CD4-positive, alpha-beta T cell treated with Interleukin-12 subunit alpha and Interleukin-12 subunit beta, for 1 hour (primary cell): ENCODE measurements around the gene LYSMD1.
A peak's percentile ranks its signal among the peaks of the same experiment; 100 is the strongest.
"Not testable (repeated sequence)": the region's sequence is repeated elsewhere in the genome, so short reads cannot be mapped to it uniquely, and the experiment has no call there.

Experiments
- DNase-seq: peaks from one replicate; pipeline ENCODE4 v3.0.0-alpha.2; 2020

The LYSMD1 gene, protein sequence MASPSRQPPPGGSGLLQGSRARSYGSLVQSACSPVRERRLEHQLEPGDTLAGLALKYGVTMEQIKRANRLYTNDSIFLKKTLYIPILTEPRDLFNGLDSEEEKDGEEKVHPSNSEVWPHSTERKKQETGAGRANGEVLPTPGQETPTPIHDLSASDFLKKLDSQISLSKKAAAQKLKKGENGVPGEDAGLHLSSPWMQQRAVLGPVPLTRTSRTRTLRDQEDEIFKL

DNA sequence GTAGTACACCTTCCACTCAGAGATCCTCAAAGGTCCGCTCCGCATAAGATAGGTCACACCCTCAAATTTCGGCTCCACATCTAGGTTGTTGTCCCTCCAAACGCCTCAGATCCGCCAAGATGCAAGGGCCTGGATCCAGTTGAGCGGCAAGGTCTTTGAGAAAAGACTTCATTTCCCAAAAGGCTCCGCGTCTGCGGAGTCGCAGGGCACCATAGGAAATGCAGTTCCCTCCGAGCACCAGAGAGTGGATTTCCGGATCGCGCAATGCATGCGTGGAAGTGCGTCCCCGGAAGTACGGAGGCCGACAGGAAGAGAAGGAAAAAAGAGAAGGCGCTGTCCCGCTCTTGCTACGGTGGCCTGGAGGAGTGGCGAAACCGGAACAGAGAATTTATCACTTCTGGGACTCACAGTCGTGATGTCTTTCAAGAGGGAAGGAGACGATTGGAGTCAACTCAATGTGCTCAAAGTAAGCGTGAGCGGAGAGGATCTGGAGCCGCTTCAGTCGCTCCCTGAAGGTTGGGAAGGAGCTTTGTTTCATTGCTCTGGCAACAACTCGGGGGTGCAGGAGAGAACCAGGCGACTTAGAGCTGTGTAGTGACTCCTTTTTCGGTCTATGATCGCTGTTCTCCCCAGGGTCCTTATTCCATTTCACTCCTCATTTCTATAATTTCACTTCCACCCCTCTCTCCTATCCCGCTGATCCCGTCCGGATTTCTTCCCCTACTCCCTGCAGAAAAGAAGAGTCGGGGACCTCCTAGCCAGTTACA is at the start of gene LYSMD1, which contains the start of gene SCNM1:
LYSMD1 (minus strand) TSS at position 165 of the 767 bp plus-strand sequence. CDS start 644 bp downstream, outside the sequence.
SCNM1 (plus strand) TSS at position 407 of the 767 bp plus-strand sequence; CDS start at position 416, 9 bp downstream.
- DNase-seq: peak; percentile 98

DNA sequence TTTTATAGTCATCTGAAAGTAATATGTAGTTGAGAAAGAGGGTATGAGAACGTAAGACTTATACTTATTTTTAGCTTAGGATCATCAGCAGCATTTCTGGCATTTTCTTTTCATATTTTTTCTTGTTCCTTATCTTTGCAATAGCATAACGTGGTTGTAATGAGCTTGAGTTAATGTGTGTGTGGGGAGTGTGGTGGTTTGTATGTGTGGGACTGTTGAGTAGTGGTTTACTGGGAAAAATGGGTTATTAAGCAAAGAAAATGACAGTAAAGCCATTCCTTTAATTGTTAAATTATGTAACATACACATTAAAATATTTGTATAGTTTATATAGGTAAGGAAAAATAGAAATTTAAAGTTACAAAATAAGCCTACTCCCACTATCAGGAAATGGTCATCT is 47.9 kb upstream of the LYSMD1 start:
- DNase-seq: no peak

DNA sequence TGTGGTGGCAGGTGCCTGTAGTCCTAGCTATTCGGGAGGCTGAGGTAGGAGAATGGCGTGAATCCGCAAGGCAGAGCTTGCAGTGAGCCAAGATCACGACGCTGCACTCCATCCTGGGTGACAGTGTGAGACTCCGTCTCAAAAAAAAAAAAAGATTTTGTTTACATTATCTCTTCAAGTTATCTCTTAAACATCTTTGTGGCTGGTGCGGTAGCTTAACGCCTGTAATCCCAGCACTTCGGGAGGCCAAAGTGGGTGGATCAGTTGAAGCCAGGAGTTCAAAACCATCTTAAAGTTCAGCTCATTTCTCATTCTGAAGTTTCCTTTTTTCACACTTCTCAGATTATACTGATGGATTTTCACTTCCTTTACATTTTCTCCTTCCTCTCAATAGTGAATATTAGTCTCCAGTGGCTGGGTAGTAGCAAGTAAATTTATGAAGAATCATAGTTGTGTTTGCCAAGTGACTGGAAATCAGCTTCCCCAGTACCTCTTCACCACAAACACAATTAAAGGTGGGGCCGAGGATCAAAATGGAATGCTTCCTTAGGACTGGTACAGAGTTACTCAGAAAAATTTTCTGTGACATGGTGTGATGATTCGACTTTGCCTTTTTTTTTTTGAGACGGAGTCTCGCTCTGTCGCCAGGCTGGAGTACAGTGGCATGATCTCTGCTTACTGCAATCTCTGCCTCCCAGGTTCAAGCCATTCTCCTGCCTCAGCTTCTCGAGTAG is 46.4 kb upstream of the LYSMD1 start:
- no peak for DNase-seq

DNA sequence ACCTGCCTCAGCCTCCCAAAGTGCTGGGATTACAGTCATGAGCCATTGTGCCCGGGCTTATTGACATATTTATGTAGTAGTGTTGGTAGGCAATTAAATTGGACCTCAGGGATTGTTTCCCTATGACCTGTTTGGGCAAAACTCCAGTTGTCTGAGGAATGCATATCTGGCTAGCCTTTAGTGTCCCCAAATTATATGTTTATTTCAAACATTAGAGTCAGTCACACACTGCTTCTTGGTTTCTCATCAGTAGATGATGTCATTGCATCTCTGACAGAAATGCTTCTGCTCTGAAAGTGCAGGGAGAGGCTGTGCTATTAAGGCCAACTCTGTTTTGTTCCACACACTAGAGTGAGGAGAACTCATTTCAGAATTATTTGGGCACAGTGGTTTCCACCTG is 45.1 kb upstream of the LYSMD1 start:
- no peak for DNase-seq

DNA sequence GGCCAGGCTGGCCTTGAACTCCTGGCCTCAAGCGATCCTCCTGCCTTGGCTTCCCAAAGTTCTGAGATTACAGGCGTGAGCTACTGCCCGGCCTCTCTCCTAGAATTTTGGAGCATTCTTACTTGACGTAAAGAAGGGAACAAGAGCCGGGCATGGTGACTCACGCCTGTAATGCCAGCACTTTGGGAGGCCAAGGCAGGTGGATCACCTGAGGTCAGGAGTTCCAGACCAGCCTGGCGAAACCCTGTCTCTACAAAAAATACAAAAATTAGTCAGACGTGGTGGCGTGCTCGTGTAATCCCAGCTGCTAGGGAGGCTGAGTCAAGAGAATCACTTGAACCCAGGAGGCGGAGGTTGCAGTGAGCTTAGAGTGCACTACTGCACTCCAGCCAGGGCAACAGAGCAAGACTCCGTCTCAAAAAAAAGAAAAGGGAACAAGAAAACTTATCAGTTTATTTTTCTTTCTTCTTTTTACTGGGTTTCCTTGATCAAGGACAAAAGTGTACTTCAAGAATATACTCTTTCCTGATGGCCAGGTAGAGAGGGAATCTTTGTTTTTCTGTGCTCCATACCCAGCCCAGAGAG is 39.8 kb upstream of the LYSMD1 start:
- not testable (repeated sequence) for DNase-seq

DNA sequence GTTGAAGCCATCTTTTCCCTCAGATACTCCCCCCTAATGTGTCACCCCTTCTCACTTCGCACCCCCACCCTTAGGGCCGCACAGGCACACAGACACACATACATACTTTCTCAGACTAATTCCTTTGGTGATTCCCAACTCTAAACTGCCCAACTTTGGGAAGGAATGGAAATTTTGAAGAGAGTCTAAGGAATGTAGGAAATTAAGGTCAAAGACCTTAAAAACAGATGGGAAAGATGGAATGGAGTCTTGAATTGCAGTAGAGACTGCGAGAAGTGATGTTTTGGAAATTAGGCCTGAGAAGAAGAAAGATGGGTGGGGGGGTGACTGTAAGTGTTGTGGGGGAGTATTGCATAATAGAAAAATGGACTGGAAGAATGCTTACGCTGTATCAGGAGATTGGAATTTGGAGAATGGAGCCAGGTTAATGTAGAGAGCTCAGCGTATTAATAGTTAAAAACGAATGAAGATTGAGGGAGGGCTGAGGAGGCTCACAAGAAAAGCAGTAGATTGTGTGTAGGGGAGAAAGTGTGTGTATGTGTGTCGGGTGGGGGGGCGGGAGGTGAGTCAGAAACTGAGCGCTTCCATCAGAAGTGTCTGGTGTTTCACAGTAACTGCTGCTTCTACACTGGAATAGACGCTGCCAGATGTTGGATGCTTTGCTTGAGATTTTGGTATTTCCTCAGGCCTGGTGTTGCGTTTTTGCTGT is 34.3 kb upstream of the LYSMD1 start:
- DNase-seq: peak; percentile 32

DNA sequence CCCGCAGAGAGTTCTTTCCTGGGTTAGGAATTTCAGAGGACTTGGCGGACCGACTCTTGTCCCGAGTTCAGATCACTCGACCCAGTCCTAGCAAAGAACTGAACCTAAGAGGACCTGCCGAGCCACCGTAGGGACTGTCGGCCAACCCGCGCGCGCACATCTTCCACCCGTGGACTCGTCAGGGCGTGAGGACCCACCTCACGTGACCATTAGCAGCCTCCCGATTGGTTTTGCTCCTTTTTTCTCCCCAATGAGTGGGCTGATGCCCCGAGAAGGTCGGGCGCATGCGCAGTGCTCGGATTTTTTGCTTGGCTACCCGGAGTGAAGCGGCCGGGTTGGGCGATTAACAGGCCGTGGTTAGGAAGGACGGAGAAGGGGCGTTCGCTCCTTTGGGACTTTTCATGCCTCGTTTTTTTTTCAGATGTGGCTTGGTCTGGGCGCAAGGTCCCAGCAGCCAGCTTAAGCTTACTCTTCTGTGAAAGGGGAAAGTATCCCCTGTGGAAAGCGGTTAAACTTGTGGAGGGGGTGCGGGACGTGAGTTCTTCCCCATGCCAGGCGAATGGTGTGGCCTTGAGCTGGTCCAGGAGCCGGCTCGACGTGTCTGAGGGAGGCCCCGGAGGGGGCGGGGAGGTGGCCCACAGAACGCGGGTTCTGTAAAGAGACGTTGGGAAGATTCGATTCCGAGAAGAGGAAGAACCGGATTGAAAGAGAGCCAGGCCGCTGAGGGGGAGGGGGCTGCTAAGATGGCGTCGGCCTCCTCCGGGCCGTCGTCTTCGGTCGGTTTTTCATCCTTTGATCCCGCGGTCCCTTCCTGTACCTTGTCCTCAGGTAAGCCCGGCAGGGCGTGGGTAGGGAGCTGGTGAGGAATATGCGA is 32.8 kb upstream of the LYSMD1 start, which contains the start of gene PIP5K1A:
PIP5K1A (plus strand) TSS at position 299 of the 874 bp plus-strand sequence; CDS start at position 744, 445 bp downstream.
- DNase-seq: peak; percentile 99

DNA sequence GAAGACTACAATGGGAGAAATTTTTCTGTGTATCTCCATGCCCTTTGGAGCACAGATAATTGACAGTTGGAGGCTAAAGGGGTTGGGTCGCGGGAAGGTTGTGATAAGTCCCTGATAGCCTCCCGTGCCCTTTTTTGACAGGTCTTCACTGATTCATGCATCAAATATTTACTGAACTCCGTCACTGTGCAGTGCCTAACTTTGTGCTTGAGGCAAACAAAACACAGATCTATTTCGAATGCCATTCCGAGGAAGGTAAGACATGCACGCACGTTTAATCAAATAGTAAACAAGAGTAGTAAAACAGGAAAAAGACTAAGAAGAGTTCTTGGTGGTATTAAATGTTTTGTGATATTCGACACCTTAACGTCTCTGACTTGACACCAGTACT is 32.2 kb upstream of the LYSMD1 start:
- DNase-seq: no peak

DNA sequence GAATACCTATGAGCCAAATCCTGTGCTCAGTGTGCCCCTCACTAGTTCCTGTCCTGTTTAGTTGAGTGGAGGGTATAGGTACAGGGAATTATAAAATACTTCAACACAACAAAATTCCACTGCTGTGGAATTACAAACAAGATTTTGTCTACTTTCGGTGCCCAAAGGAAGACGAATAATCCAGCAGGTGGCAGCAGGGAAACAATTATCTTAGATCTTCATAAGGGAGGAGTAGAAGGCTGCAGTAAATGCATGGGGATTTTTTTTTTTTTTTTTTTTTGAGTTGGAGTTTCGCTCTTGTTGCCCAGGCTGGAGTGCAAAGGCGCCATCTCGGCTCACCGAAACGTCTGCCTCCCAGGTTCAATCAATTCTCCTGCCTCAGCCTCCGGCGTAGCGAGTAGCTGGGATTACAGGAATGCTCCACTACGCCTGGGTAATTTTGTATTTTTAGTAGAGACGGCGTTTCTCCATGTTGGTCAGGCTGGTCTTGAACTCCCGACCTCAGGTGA is 30.6 kb upstream of the LYSMD1 start:
- DNase-seq: peak; percentile 71

DNA sequence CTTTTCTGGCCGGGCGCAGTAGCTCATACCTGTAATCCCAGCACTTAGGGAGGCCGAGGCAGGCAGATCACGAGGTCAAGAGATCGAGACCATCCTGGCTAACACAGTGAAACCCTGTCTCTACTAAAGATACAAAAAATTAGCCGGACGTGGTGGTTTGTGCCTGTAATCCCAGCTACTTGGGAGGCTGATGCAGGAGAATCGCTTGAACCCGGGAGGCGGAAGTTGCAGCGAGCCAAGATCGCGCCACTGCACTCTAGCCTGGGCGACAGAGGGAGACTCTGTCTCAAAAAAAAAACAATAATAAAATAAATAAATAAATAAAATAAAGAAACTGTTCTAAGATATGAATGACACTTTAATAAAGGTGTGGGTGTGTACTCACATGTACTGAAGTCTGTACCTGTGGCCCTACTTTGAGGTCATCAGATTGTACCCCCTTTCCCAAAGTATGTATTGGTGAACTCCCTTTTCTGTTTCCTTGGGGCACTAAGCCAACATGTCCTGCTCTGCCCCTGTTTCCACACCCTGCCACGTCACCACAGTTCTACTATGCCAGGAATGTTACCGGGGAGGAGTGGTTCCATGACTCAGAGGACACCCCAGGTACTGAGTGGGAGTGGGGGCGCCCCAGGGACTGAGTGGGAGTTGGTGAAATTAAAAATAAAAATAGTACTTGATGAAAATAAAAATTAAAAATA is 29.3 kb upstream of the LYSMD1 start:
- not testable (repeated sequence) for DNase-seq

DNA sequence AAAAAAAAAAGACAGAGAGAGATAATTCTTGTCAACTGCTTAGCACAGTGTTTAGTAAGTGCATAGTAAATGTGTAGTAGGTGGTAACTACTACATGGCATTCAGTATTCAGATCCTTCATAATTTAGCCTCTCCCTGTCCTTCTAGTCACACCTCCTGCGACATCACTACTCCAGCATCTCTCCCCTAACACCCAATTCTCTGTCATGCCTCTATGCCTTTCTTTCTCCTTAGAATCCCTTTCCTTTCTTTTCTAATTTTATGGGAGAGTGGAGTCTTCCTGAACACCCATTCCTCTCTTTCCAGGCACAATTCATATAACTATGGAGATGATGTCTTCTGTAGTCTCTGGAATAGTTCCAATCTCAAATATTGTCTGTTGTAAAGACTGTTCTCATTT is 28.2 kb upstream of the LYSMD1 start:
- no peak for DNase-seq

DNA sequence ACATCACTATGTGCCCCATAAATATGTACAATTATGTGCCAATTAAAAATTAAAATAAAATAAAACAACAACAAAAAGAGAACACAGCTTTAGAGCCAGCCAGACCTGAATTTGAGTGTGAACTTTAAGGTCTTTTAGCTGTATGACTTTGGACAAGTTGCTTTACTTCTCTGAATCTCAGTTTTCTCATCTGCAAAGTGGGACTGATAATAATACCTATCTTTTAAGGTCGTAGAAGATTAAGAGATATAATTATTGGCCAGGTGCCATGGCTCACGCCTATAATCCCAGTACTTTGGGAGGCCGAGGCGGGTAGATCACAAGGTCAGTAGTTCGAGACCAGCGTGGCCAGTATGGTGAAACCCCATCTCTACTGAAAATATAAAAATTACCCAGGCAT is 27.6 kb upstream of the LYSMD1 start:
- DNase-seq: no peak

DNA sequence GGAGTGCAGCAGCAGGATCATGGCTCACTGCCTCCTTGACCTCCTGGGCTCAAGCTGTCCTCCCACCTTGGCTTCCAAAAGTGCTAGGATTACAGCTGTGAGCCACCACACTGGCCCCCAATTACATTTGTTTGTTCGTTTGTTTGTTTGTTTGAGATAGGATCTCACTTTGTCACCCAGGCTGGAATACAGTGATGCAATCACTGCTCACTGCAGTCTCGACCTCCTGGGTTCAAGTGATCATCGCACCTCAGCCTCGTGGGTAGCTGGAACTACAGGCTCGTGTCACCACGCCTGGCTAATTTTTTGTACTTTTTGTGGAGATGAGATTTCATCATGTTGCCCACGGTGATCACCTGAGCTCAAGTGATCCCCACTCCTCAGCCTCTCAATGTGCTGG is 26.3 kb upstream of the LYSMD1 start:
- no peak for DNase-seq

DNA sequence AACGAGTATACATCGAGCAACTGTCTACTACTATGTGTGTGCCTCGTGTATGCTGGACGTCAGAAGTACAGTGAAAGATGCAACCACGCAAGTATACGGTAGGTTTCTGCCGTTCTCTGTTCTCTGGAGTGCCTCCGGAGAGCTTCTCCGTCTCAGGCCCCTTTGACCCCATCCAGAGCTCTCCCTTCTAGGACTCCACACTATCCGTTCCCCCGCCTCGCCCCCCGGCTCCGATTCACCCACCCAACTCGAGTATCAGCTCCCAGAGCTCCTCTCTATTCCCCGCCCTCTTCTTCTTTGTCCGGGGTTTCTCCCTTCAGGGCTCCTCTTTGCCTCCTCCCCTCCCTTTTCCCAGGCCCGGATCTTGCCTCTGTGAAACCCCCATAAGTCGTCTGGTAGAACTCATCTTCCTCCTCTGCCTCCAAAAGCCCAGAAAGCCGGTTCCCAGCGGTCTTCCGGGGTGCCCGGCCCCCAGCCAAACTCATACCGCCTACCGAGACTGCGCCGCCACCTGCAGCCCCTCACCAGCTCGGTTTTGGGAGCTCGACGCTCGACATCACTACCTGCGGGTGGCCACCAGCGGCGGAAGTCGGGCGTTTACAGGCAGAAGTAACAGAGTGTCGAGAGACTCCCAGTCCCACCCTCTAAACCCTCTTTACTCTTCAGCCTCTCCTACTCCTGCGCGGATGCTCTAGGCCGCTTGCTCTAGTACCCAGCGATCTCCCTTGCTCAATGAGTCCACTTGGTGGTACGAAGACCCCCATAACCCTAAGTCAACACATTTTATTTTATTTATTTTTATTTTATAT is 24.1 kb upstream of the LYSMD1 start, which contains the start of gene VPS72:
VPS72 (minus strand) TSS at position 561 of the 809 bp plus-strand sequence; CDS start at position 485, 76 bp downstream.
- peak; percentile 86 for DNase-seq

DNA sequence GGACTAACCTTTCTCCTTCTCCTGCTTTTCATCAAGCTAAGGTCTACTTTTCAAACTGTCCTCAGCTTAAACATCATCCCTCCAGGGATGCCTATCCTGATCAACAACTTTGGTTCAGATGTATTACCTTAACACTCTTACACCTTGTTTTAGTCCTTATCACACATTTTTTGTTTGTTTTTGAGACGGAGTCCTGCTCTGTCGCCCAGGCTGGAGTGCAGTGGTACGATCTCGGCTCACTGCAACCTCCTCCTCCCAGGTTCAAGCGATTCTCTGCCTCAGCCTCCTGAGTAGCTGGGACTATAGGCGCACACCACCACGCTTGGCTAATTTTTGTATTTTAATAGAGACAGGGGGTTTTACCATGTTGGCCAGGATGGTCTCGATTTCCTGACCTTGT is 23.0 kb upstream of the LYSMD1 start:
- DNase-seq: not testable (repeated sequence)

DNA sequence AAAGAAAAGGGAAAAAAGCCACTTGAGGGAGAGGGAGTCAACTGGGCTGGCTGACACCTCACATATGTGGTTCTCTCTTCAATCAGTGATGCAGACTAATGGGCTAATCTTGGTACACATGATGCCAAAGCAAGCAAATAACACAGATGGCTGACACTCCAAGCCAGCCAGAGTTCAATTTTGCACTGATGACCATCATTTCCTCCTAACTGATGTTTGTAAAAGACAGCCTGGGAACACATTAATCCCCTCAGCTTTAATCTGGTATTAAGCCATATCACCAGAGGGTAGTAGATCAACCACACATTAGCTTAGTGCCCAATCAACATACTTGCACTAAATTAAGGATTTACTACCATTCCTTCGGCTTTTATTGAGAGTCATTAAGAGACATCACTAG is 21.5 kb upstream of the LYSMD1 start:
- DNase-seq: no peak

DNA sequence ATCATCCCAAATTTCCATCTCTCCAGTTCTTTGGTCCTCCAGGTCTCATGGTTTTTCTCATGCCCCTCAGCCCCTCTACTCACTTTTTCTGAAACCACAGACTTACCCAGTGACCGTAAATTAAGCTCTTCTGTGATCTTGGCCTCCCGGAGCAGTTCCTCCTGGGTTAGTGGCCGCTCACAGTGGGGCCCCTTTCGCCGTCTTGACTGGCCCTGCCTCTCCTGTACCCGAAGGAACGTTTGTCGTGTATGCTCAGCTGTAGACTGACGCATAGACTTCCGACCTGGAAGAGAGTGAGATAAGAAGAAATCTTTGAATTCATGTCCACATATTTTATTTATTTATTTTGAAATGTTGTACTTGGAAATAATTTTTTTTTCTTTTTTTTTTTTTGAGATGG is 18.5 kb upstream of the LYSMD1 start:
- no peak for DNase-seq

DNA sequence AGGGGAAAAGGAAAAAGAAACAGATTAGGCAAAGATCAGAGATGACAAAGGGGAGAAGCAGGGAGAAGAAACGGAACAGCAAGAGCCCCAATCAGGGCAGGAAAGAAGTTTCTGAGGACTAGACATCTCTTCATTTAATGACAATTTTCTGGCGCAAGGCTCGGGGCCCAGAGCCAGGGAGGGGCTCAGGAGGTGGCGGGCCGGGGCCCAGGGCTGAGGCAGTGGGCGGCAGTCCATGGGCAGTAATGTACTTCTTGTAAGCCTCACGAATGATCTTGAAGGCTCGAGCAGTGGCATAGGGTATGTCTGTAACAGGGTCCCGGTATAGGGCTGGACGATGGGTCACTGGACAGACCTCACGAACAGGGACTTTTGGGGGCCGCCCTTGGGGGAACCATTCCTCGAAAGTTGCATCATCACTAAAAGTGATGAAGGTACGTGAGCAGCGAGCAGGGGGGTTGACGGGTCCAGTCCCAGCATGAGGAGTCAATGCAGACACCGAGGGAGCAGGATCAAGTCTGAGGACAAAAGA is 10.9 kb upstream of the LYSMD1 start:
- DNase-seq: no peak

DNA sequence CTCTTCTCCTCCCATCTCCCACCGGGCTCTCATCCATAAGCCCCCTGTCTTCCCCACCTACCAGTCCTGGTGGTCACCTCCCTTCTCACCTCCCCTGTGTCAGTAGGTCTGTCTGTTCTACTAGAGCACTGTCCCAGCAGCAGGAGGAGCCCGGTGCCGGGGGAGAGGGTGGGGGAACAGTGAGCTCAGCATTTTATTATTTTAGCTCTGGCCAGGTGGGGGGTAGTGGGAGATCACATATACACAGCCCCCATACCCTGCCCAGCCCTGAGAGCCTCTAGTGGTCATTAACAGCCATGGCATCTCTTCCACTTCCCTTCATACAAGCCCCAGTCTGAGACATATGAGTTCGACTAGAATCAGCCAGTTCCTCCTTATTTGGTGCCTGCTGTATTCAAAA is 10.2 kb upstream of the LYSMD1 start, which contains the start of gene TMOD4:
TMOD4 (minus strand) TSS at position 119 of the 400 bp plus-strand sequence. CDS start 1,106 bp downstream, outside the sequence.
- DNase-seq: no peak
